HG02798 (cell line): ENCODE data around the gene UNC5A.

Experiments used
- ATAC-seq: cut with Tn5 transposase; IDR thresholded peaks from one replicate; pipeline ENCODE4 v1.9.1; 2021; ENCODE audit warnings: mild to moderate bottlenecking; ENCODE audit not compliant: unreplicated experiment, poor library complexity

The UNC5A gene

DNA sequence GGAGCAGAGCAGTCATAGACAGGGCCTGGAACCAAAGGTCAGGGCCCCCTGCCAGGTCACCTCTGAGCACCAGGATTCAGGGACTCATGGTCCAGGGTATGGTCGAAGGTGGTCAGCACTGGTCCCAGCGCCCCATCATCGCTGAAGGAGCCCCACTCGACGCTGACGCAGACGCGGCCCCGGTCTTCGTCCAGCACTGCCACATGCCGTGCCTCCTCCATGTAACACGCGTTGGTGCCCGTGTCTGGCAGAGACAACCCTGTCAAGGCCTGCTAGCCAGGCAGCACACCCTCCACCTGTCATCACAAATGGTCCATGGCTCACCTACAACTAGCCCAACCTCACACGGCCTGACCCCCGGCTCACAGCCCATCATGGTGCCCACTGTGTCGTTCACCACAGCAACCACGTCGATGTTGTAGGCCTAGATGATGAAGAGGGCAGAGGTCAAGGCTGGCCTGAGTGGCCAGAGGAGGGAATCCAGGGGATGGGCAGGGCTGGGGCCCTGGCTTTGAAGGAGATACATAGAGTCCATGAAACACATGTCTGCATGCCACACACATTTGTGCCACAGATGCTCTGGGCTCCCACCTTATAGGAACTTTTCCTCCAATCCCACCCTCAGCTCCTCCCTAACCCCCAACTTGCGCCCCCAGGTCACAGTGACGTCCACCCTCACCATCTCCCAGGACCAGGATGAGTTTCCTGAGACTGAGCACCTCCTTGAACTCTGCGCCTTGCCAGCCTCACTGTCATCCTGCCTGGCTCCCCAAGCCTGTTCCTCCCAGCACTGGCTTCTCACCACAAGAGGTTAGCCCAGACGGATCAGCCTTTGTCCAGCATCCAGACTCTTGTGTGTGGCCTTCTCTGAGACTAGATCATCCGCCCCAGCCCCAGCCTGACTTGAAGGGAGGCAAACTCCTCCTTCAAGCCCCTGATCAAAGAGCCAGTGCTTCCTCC is 79.2 kb downstream of the UNC5A start:
- ATAC-seq, result no peak

DNA sequence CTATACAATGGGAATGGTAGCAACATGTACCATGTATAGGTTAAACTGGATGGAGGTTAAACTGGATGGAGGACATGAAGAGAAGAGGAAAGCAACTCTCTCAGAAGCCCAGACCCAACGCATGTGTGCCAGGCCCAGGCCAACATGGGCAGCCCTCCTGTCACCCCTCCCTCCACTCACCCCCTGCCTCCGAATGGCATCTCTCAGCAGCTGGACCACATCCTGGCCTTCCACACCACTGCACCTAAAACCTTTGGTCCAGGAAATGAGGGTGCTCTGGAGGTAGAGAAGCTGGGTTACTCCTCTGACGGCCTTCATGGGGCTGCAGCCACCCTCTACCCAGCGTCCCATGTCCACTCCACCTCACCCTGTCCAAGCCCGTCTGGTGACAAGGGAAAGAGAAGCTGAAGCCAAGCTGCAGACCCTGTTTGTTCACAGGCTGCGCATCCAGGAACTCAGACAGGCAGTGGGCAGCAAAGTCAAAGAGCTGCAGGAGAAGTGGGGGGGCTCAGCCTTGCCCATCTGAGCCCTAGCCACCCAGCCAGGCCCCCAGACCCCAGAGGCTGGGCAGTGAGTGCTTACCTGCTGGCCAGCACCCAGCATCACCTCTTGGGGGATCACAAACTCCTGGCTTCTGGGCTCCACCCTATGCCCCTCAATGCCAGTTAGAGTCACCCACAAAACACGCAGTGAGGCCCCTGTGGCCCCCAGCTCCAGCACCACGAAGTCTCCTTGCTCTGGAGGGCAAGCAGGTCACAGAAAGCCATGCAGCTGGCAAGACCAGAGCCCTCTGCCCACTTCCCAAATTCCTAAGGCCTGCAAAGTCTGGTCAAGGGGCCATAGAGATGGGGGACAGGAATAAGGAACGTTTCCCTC is 80.3 kb downstream of the UNC5A start:
- ATAC-seq, result no peak

DNA sequence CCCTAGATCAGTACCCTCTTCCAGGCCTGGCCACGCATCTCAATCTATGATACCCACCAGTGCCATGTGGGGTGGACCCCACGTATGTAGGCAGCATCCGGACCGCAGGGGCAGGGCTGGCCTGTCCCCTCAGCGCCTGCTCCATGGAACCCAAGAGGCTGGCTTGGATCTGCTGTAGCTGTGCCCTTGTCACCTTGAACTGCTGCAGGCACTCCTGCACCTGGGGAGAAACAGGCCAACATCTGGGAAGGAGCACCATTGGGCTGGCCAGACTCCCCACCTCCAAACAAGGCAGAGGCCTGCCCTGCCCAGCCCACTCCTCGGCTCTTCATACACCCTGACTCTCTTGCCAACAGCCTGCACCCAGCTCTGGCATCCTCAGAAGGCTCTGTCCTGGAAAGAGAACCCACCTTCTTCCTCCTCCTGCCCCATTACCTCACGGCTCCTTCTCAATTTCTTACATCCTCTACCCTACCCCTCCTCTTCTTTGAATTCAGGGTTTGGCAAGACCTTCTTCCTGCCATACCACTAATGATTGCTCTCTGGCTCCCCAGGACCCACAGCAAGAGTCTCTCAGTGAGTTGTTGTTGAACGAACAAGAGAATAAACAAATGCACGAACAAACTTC is 81.1 kb downstream of the UNC5A start:
- no peak for ATAC-seq

DNA sequence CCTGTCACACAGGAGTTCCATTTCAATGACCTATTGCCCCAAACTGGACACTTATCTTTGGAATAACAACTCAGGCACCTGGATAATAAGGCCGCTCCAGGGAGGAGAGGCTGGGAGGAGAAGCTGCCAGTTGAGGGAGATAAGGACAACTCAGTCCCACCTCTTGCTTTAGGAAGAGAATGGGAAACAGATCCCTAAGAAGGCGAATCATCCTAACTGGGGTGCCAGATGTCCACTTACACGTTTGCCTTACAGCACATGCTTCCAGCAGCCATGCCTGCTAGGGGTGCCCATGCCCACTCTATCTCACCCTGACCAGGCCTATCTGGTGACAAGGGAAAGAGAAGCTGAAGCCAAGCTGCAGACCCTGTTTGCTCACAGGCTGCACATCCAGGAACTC is 82.3 kb downstream of the UNC5A start:
- ATAC-seq, result no peak

DNA sequence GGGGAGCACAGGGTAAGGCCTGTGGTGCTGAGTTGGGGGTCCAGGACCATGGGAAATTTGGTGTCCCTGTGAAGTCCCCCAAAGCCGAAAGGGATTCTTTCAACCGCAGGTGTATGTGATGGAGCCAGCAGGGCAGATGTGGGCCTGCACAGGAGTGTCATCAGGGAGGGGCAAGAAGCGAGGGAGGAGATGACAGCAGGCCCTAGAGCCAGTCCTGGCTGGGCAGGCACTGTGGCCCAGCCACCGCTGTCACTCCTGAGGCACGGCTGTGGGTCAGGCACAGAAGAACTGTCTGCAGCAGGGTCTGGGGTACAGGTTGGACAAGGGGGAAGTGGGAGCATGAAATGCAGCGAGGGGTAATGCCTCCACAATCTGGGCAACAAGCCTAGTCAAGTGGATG is 83.9 kb downstream of the UNC5A start:
- no peak for ATAC-seq

DNA sequence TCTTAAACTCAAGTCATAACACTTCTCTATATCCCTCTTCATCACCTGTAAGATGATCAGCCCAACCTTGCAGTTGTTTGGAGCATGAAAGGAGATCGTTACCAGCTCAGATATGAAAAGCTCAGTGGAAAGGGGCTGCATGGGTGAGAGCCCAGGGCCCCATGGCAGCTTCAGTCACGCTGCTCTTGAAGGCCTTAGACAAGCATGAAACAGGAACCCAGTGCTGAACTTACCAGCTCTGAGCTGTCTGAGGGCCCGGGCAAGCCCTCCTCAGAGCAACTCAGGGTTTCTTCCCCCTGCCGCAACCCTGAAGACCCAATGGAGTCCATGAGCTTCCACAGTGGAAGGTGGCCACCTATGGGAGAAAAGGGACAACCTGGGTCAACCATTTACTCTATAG is 85.5 kb downstream of the UNC5A start:
- no peak for ATAC-seq

DNA sequence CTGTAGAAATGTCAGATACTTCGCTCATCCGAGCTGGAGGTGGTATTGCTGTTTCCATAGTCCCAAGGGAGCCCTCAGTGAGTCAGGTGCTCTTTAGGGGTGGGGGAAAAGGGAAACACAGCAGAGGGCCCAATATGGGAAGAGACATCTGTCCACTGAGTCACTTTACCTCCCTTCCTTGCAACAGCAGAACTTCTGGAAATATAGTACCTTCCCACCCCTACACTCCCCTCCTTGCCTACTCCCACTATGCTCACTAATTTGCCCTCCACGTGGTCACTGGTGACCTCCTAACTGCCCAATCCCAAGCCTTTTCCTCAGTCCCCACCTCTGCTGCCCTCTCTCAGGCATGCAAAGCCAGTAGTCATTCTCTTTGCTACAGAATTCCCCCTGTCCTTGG is 86.9 kb downstream of the UNC5A start:
- ATAC-seq, result no peak

DNA sequence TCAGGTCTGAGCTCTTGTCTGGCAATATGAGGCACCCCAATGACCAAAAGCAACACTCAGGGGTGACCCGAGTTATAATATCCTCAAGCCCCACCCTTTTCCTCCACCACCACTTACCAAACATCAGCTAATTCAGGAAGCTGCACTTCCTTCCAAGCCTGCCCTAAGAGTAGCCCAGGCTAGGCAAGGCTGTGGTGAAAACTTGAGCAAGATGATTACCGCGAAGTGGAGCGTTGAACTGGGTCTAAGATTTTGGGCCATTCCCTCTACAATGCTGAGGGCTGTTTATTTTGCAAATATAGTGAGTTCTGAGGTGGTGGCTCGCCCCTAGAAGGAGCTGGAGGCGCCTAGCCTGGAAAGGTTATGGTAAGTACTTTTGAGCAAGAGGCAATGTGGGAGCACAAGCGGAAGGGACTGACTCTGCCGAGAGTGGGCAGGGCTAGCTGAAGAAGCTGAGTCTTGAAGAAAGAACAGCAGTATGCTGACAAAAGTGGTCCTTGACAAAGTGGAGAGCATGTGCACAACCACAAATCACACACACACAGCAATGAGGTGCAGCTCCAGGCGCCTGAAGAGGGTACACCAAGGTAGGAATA is 89.0 kb downstream of the UNC5A start, which contains the start of gene HK3:
TSS of gene HK3 (minus strand) at position 51 of the 596 bp plus-strand sequence. CDS start 3,187 bp downstream, outside the sequence.
- no peak for ATAC-seq

DNA sequence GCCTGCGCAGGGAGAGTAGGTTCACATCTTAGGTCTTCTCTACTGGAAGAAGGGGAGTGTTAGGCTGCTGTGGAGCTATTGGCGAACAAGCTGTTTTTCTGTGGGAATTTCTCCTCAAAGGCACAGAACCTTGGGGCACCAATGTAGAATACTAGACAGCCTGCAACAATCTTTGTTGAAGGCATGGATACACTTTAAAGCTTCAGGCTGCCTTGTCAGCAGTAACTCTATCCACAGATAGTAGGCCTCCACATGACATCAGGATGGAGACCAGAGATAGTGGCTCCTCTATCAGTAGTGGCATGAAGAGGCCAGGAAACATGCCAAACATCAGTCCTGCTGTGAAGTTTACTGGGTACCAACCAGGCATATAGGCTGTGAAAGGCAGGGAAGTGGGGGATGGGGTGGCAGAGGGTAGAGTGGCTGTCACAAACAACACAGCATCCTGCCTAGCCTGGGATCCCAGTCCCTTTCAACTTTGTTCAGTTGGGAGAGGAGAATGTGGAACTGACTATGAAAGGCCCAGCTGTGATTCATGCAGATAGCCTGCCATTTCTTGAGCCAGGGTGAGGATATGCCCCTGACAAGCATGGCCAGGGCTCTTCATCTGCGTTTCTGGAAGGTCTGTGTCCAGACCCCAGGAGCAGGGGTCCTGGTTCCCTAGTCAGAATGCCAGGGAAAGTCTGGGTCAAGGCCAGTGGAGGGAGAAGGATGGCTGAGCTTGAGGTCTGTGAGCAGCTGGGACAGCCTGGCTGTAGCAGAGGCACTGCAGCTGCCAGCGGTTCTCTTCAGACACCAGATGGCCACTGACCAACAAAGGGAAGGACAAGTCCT is 89.8 kb downstream of the UNC5A start:
- no peak for ATAC-seq

DNA sequence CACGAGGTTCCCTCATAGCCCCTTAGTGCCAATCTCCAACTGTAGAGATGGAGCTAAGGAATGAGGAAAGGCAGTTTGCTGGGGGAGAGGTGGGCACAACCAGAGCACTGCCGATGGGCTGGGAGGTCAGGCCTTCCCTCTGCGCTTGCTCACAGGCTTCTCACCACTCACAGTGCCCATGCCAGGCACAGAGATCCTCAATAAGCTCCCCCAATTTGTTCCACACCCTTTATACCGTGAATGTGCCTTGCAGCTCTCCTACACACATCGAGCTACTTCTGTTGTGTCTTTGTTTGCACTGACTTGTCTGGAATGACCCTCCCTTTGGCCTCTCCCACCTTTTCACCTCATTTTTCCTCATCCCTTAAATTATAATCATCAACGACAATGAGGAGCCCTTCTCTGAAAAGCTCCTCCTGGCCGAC is 90.4 kb downstream of the UNC5A start:
- no peak for ATAC-seq

DNA sequence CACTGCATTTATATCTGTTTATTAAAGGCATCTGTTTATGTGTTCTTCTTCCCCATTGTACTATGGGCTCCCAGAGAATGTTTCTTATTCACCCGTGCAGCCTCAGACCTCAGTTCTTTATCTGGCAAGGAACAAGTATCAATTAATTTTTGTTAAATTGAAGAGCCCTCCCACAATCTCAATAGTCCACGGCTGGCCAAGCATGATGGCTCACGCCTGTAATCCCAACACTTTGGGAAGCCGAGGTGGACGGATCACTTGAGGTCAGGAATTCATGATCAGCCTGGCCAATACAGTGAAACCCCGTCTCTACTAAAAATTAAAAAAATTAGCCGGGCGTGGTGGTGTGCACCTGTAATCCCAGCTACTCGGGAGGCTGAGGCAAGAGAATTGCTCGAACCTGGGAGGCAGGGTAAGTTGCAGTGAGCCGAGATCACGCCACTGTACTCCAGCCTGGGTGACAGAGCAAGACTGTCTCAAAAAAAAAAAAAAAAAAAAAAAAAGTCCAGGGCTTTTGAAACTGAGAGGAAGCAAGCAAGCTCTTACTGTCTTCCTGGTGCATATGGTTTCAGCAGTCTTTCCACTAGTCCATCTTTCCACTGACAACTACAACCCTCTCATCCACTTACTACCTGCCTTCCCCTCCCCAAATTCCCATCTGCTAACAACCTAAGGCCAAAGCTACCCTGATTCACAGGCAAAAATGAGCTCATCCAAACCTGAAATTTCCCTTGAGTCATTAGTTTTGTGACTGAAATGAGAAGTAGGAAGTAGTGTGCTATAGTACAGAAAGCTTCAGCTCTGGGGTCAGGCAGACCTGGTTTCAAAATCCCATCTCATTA is 91.1 kb downstream of the UNC5A start:
- ATAC-seq, result peak; percentile 62

DNA sequence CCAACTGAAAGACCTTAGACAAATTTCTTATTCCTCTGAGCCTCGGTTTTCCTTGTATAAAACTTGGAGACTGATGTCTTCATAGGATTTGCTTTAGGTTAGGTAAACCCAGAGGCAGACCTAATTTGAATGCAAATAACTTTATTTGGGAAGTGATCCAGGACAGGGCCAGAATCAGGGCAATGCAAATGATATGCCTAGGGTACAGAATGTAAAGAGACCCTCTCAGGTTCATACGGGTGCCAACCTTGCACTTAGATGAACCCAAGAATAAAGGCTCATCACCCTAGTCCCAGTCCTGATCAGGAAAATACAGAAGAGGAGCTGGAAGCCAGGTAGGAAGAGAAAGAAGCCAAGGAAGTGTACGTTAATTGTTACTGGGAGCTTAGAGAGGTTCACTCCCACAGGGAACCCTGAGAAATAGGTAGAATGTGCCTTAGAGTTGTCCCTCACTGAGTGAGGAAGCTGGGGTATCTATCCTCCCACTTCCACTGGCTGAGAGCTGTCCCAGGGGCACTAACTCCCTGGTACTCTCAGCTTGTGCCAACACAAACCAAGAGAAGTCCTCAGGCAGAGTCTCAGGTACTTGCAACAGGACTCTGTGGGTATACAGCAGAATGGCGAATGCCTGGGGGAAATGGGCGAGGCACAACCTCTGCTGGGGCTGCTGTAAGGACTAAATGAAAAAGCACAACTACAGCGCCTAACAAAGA is 91.9 kb downstream of the UNC5A start:
- no peak for ATAC-seq

DNA sequence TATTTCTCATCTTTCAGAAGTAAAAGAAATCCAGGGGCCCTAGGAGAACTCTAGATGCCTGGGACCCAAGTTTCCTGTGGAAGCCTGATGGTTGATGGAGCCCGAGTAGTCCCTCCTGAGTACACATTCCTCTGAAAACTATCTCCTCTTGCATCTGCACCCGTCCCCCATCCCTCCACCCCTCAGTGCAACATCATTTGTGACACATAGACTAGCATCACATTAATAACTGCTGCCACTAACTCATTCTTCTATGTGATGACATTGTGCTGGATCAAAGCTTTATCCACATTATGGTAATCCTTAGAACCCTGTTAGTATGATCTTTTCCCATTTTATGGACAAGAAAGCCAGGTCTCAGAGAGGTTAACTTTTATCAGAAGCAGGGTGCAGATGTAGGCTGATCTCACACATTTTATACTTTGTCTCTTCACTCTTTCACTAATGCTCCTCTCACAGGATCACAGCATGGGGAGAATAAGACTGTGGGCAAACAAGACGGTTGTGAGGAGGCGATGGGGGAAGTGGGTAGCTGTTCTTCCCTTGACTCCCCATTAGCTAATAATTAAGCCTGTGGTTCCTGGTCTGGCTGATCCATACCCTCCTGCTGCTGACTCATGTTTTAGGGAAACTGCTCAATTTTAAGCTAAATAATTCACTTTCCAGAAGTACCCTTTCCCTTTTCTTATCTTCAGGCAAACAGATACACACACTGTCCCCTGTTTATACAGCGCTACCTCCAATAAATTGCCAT is 92.7 kb downstream of the UNC5A start:
- ATAC-seq, result no peak

DNA sequence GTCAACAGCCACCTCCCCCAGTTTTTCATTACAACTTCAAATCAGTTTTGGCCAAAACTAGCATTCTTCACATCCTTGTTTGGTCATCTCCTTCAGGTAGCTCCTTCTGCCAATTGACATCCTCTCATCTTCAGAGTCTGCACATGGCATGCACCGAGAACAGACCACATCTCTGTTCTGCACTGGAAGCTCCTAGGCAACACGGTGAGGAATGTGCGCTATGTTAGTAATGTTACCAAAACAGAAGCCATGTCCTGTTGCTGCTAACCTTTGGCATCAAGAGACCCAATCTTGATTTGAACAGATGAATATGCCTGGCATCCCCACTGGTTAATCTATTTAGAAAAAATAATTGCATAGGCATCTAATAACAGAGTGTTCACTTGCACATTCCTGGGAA is 93.9 kb downstream of the UNC5A start:
- no peak for ATAC-seq

DNA sequence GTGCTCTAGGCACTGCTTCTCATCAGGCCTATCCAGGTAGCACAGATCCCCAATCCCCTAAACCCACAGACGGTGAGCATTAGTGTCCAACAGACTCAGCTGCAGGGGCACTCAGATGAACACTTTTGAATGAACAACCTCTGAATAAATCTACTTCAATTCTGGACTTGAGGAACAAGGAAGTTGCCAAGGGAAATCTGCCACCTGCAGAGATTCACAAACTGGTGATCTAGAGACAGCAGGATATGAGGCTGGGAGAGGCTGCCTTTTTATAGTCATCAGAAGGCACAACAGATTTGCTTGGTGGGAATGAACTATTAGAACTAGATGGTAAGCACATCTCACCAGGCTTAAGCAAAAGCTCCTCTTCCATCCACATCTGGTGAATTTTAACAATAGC is 95.8 kb downstream of the UNC5A start:
- ATAC-seq, result no peak

DNA sequence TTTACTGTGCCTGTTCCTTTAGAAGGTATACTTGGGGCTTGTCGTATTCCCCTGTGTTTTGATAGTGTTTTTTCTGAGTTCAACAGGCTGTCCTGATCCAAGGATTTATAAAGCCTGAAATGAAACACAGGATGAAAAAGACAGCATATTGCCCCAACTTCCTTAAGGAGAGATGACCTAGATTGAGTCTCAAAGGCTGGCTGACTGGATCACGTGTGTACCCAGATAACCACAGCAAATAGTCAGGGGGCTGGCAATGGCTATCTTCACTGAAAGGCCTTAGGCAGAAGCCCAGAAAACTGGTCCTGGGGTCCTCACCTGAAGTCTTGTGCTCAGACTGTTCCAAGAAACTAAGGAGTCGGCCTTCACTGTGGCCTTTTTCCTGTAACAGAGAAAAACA is 96.4 kb downstream of the UNC5A start:
- no peak for ATAC-seq

DNA sequence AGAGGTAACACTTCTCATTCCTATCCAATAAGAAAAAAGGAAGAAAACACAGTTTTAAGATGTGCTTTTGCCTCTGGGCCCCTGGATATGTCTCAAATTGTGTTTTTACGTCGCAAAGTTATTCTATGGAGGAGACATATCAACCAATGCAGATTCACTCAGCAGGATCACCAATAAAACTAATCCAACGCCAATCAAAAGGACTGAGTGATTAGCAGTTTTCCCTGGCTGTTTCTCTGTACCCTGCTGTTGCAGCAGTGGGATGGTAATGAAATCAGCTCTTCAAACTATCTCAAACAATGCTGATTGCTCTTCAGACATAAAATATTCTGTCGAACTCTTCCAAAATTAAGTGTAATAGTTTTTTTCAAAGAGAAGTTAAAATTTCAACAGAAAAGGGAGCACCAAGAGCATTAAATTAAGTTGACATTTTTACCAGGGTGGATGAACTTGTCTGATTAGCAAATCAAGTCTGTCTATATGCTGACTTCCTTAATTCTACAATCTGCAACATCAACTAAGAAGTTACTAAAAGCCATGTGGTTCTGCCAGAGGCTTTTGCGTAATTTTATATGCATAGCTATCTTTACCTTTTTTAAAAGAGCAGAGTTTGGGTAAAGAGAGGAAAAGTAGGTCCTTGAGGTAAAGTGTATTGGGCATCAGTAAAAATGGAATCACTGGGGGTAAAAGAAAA is 98.5 kb downstream of the UNC5A start:
- no peak for ATAC-seq
